Non-pigmented ciliary epithelial cell (primary cell): ENCODE data around the gene IQCF6.
"Not testable (repeated sequence)": the region's sequence is repeated elsewhere in the genome, so short reads cannot be mapped to it uniquely, and the experiment has no call there.

ENCODE experiments used
- DNase-seq: peaks from one replicate; pipeline ENCODE4 v3.0.0-alpha.2; 2010; ENCODE audit warnings: low read depth

The IQCF6 gene

DNA sequence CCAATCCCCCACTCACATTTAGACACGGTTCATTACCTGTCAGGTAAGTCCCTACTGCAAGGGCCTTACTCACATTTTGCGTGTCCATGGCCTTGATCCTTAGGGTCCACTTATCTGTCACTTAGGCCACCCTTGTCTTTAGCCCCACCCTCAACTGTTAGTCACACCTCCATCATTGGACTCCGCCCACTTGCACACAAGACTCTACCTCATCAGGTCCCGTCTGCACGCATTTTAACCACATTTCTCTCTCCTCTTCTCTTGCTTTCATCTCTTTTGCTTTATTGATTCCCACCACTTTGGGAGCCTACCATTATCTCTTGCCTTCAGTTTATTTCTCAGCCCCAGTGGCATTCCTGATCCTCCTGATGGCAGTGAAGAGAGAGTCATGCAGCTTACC is at the start of gene IQCF6:
Gene IQCF6, minus strand, starts transcription at position 101 of the 400 bp plus-strand sequence. Its CDS starts 13 bp downstream, at position 88.
- no peak for DNase-seq

DNA sequence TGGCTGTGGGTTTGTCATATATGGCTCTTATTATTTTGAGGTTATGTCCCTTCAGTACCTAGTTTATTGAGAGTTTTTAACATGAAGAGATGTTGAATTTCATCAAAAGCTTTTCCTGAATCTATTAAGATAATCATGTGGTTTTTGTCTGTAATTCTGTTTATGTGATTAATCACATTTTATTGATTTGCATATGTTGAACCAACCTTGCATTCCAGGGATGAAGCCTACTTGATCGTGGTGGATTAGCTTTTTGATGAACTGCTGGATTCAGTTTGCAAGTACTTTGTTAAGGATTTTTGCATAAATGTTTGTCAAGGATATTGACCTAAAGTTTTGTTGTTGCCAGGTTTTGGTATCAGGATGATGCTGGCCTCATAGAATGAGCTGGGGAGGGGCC is 49.3 kb upstream of the IQCF6 start:
- DNase-seq = no peak

DNA sequence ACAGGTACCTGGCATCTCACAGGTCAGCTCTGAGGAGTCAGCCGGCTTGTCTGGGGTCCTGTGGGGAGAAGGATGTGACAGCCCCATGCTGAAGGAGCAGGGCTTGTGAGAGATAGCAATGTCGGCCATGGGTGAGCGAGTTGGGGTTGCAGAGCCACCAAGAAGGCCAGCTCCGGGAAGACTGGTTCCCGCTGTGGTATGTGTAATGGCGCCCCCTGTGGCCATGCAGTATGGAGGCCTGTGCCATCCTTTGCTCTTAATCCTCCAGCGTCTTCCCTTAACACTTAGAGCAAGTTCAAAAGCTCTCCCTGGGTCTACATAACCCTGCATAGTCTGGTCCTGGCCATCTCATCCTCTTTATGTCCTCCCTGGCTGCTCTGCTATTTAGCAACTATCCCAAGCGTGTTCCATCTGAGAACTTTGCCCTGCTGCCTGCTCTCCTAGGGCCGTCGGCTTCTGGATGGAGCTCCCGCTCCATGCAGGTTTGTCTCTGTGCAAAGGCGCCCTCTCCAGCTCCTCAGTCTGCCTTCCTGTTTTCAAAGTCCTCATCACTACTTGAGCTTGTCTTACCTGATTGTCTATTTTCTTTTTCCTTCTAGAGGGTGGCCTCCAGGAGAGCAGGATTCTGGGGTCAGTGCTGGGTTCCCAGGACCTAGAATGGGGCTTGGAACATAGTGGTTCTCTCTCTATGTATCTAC is 40.8 kb upstream of the IQCF6 start:
- no peak for DNase-seq

DNA sequence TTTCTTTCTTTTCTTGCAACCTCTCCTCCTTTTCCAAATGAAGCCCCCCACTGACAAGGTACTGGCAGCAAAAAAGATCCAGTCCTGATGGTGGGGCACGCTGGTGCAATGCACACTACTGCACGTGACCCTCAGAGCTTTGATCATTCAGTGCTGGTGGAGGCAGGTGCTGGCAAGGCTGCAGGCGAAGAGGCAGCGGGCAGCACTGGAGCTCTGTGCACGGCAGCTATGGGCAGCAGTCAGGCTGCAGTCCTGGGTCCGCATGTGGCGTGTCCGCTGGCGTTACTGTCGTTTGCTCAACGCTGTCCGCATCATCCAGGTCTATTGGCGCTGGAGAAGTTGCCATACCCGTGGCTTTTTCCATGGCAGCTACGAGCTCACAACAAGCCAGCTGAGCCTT is 40.1 kb upstream of the IQCF6 start:
- DNase-seq = no peak

DNA sequence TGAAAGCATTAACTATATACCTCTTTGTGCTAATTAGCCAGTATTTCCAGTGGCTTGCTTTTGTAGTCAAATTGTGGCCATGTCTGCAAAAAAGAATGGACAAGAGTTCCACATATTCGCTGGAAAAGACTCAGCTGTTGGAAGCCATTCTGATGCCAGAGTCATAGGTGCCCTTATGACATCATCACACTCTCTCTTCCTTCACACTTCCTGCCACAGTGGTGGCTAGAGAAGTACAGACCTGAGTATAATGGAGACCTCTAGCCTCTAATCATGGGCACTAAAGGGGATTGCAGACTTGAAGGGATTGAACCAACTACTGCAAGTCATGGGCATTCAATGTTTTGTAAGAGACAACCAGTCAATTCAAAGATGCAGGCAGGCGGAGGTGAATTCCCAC is 38.3 kb upstream of the IQCF6 start:
- DNase-seq = no peak

DNA sequence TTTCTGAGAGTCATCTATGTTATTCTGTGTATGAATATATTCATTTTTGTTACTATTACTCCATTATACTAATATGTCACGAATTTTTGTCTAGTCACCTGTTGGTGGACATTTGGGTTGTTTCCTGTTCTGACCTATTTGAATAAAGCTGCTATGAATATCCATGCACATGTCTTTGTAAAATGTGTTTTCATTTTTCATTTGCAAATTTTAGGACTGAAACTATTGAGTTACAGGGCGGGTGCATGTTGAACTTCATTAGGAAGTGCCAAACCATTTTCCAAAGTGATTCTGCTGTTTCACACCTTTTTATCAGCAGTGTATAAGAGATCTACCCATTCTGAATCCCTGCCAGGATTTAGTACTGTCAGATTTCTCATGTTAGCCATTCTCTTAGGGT is 37.7 kb upstream of the IQCF6 start:
- DNase-seq = no peak

DNA sequence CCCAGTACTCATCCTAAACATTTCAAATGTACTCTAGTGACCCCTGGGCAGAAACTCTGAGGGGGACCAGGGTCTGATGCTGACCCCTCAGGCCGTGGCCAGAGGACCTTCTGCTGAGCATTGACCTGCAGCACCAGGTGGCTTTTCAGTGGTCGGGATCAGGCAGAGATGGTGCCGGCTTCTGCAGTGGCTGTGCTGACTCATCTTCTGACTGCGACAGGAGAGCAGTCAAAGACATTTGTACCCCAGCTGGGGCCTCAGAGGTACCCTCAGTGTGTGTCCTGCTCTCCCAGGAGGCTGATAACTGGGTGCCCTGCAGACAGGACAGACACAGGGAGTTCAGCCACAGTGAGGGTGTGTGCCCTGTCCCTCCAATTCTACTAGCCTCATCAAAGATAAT is 36.6 kb upstream of the IQCF6 start:
- DNase-seq = no peak

DNA sequence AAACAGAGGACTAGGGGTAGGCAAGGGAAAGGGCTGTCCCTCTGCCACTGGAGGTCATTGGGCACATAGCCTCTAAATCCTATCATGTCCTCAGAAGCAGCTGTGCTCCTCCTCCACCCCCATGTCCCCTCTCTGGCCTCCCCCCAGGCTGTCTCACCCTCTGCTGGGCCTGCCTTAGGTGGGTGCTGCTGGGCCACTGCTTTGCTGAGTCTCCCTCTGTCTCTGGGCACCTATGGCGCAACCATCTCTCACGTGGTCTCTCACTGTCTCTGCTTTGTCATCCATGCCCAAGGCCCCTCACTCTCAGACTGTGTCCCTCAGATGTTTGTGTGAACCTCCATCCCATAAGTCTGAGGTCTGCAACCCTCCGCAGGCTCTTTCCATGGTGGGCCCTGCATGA is 35.0 kb upstream of the IQCF6 start:
- DNase-seq = no peak

DNA sequence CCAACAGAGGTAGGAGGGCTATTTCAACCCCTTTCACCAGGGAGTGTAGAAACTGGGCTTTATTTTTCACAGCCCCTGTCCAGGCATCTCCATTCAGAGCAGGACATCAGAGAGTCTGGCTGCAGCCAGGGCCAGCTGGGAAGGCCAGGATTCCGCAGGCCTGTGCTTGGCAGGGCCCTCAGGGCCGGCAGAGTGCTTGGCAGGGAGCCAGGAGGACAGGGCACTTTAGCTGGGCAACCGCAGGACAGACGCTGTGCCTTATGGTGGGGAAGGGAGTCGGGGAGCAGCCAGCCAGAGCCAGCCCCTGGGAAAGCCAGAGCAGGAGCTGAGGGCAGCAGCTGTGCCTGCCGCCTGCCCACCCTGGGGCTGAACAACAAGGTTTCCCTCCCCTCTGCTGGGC is 34.5 kb upstream of the IQCF6 start:
- DNase-seq = no peak

DNA sequence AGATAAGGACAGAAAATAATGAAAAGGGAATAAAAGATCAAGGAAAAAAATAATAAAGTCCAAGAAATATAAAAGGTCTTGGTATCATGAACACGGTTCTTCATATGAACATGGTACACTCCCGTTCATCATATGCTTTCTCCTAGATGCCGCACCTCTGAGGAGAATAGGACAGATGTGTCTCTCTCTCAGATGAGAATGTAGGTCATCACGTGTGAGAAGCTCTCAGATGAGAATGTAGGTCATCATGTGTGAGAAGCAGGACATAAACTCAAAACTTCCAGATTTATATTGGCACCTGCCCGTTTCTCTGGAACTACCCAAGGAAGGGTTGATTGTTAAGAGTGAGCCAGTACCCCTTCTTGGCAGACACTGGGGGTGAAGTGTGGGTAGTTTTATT is 29.9 kb upstream of the IQCF6 start:
- no peak for DNase-seq

DNA sequence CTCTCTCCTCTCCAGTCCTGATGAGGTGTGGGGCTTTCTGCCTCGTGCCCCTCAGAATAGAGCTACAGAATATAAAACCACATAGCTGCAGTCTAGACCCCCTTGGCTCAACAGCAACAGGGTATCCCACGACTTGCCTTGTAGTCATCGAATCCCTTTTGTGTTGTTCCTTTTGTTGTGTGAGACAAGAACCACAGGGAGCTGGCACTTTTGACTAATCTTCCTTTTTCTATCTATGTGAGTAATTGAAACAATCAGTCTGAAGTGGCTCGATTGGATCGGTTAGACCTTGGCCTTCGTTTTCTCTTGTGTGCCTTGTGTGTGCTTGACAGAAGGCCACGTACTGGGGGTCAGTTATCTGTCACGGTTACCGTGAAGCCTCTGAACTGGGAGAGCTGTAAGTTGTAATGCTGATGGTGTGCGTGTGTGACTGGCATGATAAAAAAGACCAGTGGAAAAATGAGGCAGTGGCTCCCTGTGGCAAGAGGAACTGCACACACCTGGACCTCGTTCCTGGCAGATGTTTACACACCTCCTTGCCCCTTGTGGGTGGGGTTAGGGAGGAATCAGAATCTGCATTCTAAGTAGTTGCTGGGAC is 23.2 kb upstream of the IQCF6 start:
- DNase-seq = no peak

DNA sequence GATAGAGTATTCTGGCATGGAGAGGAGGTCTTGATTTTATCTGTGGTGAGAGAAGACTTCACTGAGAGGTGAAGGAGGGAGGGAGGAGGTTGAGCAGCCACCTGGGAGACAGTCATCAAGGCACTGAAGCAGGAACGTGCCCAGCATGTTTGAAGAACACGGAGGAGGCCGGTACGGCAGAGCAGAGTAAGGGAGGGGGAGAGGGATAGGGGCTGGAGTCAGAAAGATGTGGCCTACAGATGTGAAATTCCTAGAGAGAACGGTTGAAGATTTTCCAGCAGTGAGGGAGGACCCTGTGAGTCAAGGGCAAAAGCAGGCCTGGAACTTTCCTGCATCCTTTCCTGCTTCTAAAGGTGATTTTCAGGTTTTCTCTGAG is 21.7 kb upstream of the IQCF6 start:
- no peak for DNase-seq

DNA sequence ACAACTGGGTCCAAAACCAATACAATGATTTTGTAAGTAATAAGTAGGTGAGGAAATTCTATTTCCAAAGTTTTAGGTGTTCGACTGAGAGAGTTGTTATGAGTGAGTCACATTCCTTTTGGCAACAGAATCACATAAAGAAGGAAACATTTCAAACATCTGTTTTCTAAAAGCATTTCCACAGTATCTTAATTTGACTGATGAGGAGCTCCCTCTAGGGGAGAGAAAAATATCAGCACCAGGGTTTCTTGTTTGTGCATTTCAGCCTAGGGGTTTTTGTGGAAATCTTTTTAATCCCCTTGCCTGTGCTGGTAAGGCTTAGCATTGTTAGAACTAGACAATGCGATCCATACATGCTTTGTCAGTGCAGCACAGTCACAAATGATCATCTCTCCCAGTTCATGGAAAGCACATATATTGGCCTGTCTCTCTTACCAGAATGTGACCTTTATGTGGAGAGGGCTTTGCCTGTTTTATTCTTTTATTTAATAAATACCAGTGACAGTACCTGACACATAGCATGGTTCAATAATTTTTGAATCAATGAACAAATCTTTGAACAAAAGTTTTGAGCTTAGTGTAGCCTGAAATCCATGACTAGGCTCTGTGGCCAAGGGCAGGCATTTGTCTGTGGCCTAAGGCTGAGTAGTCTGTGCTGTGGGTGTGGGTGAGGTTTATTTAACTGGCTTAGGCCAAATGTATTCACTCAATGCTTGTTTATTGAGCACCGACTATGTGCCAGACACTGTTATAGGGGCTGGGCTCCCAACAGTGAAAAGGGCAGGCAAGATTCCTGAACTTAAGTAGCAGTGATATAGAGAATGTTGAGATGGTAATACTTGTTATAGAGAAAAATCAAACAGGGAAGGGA is 21.1 kb upstream of the IQCF6 start:
- peak; percentile 37 for DNase-seq

DNA sequence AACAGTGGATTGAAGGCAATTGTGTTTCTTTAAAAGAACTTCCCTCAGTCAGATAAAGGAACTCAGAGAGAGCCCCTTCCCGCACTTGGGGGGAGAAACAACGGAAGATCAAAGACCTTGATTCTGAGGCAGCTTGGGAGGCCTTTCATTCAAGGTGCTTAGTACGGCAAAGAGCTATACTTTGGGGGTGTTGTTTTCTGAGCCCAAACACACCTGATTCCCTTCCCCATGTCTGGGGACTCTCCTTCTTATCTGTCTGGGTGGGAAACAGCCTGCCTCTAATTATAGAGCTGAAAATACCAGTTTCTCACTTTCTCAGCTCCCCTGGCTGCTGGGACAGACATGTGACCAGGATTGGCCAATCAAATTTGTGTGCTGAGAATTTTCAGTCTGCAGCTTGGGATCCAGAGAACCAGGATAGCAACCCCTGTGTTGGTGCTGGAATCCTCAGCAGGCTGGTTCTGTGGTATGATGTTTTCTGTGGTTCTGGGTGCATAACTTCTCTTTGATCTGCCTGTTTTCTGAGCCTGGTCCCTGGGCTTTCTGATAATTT is 19.4 kb upstream of the IQCF6 start:
- DNase-seq = no peak

DNA sequence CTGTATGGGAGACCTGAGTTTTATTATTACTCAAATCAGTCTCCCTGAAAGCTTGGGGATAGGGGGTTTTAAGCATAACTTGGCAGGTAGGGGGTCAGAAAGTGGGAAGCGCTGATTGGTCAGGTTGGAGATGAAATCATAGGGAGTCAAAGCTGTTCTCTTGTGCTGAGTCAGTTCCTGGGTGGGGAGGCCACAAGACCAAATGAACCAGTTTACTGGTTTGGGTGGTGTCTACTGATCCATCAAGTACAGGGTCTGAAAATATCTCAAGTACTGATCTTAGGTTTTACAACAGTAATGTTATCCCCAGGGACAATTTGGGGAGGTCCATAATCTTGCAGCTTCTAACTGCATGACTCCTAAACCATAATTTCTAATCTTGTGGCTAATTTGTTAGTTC is 17.8 kb upstream of the IQCF6 start:
- no peak for DNase-seq

DNA sequence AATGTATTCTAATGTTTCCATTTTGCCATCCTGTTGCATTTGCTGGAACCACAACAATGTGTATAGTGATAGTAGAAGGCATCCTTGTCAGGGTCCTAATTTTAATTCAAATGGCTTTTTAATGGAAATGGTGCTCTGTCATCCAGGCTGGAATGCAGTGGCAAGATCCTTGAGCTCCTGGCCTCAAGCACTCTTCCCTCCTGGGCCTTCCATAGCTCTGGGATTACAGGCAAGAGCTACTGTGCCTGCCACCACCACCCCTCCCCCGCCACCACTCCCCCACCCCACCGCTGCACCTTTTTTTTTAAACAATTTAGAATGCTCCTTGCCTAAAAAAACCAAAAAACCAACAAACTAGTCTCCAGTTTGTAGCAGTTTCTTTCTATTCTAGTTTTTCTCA is 15.2 kb upstream of the IQCF6 start:
- DNase-seq = no peak

DNA sequence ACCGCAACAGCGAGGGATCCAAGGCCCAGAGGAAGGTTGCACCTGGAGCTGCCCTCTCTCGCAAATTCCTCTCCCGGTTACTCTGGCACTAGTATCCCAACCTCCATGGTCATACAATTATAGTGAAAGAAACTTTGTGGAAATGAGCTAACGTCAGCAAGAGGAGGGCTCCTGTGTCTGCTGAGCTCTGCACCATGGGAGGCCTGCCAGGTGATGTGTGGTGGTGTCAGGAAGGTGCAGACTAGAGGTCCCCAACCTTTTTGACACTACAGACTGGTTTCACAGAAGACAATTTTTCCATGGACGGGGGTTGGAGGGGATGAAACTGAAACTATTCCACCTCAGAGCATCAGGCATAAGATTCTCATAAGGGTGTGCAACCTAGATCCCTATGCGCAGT is 13.2 kb upstream of the IQCF6 start:
- no peak for DNase-seq

DNA sequence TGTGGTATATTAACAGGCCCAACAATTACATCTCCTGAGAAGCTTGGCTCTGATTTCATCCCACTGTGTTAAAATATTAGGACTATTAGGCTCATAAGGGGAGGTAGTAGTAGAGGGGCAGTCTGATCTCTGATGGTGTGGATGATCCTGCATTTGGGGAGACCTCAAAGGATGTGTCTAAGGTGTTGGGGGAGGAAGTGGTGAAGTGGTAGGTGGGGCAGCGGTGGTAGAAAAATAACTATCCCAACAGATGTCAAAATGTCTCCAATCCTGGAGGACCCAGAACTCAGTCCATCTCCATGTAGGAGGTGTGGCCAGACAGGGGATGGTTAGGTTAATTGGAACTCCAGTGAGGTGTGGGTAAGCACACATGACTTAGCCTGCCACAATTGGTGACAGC is 10.4 kb upstream of the IQCF6 start:
- no peak for DNase-seq

DNA sequence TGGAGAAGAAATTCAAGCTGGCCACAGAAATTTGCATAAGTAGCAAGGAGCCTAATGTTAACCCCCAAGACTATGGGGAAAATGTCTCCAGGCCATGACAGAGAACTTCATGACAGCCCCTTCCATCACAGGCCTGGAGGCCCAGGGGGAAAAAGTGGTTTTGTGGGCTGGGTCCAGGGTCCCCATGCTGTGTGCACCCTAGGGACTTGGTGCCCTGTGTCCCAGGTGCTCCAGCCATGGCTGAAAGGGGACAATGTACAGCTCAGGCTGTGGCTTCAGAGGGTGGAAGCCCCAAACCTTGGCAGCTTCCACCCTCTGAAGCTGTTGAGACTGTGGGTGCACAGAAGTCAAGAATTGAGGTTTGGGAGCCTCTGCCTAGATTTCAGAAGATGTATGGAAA is 8.5 kb upstream of the IQCF6 start:
- DNase-seq = not testable (repeated sequence)

DNA sequence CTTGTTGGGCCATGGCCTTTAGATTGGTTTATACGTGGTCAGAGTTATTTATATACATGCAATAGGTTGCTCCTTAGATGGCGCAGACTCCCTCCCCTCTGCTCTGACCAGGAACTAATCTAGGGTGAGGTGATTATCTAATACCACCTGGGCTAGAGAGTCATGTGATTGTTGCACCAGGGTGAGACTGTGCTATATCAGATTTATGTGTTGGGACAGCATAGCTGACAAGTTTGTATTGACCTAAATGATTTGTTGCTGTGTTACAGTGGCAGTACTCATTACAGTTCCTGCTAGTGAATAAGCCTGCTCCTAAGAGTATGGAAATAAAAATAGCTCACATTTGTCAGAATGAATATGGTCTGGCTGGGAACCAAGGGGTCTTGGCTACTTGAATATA is 7.2 kb upstream of the IQCF6 start:
- no peak for DNase-seq

DNA sequence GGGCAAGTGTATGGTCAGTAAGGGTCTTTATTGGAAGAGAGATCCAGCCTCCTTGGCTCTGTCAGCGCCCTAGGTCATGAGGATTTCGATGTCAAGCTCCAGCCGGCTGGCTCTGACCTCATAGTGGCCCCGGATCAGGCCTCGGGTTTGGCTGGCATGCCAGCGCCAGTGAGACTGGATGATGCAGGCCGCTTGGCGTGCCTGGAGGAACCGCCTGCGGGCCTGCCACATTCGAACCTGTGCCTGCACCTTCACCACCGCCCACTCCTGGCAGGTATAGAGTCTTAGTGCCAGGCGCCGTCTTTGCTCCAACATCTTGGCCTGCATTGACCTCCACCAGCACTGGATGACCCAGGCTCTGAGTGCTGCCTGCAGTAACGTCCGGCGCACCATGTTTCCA is 483 bp downstream of the IQCF6 start:
- DNase-seq = no peak

DNA sequence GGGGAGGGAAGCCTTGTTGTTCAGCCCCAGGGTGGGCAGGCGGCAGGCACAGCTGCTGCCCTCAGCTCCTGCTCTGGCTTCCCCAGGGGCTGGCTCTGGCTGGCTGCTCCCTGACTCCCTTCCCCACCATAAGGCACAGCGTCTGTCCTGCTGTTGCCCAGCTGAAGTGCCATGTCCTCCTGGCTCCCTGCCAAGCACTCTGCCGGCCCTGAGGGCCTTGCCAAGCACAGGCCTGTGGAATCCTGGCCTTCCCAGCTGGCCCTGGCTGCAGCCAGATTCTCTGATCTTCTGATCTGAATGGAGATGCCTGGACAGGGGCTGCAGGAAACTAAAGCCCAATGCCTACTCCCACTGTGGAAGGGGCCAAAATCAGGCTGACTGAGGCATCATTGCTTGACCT is 1.1 kb downstream of the IQCF6 start:
- no peak for DNase-seq

DNA sequence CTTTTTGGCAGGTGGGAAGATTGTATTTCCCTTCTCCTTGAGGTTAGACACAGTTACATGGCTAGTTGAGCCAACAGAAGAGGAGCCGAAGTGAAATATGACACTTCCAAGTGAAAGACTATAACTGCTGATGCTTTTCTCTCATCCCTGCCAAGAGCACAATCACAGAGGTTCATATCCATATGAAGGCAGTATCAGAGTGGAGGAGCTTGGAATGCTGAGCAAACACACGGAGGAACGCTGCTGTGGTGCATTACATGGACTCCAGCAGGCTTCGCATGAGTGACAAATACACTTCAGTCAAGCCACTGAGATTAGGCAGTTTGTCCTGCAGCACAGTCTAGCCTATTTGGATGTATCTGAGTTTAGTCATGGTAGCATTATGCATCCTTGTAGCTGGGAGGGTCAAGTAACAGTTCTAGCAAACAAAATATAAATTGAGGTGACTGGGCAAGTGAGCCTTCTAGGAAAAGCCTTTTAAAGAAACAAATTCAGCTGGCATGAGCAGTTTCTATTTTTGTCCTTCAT is 5.4 kb downstream of the IQCF6 start:
- DNase-seq = no peak
